SK-N-SH (cell line): ENCODE measurements around the gene MGAT4A. TPM values are rescaled to one million over a fixed set of nuclear protein-coding genes. Genes with fewer than 3 reads are reported as not detected.

Source experiments
- CTCF ChIA-PET: fragments of 300-600, 350-600 bp; formaldehyde crosslinking; extraction: SDS; loops from one replicate; lab custom pipeline; 2021; lab: Yijun Ruan, JAX
- POLR2A ChIA-PET: fragments of 350-600 bp; sonication (Branson Sonifier 250); formaldehyde crosslinking; extraction: SDS; loops from one replicate; lab custom pipeline; 2020; ENCODE audit warnings: antibody characterized with exemption, inconsistent platforms; lab: Yijun Ruan, JAX
- DNase-seq: peaks from one replicate; pipeline ENCODE4 v3.0.0; 2012
- H2AFZ ChIP-seq: fragments of 200-600 bp; sonication (generic); 2 replicates; pipeline ENCODE4 v1.8.1; 2016; ENCODE audit warnings: antibody characterized with exemption, mild to moderate bottlenecking, low read depth
- H3F3A ChIP-seq: fragments of 200-600 bp; sonication (generic); replicated peaks from 2 replicates; pipeline ENCODE3; 2016; ENCODE audit warnings: antibody characterized with exemption, mild to moderate bottlenecking; ENCODE audit not compliant: insufficient read depth
- H3K27ac ChIP-seq, 2 experiments: fragments of 200-500 bp in 1 of 2; fragments of 200-600 bp in 1 of 2; sonication (Bioruptor generic) in 1 of 2; sonication (generic), shearing (Covaris generic) in 1 of 2; 2 replicates each; pipeline versions ENCODE4 v1.5.1 to v1.6.1; 2014 to 2016; ENCODE audit warnings: low read depth in 2 of 2, inconsistent platforms in 1 of 2, low read length in 1 of 2, mild to moderate bottlenecking in 1 of 2, mixed read lengths in 1 of 2
- H3K27me3 ChIP-seq: fragments of 200-600 bp; sonication (generic), shearing (Covaris generic); 2 replicates; pipeline ENCODE4 v1.6.1; 2016; ENCODE audit warnings: mixed run types; ENCODE audit not compliant: insufficient read depth
- H3K36me3 ChIP-seq, 2 experiments: fragments of 200-500 bp in 1 of 2; fragments of 200-600 bp in 1 of 2; sonication (Bioruptor generic) in 1 of 2; sonication (generic) in 1 of 2; replicated peaks in 1 of 2; 2 replicates each; pipeline versions ENCODE3 to v1.5.1; 2014 to 2016; ENCODE audit warnings: low read length in 1 of 2, mild to moderate bottlenecking in 1 of 2; ENCODE audit not compliant: insufficient read depth in 2 of 2, control insufficient read depth in 1 of 2
- H3K4me1 ChIP-seq, 2 experiments: fragments of 200-500 bp in 1 of 2; fragments of 200-600 bp in 1 of 2; sonication (Bioruptor generic) in 1 of 2; sonication (generic), shearing (Covaris generic) in 1 of 2; 2 replicates each; pipeline versions ENCODE4 v1.5.1 to v1.6.1; 2014 to 2016; ENCODE audit warnings: low read depth in 1 of 2, low read length in 1 of 2, mixed run types in 1 of 2; ENCODE audit not compliant: insufficient read depth in 2 of 2, control insufficient read depth in 1 of 2
- H3K4me2 ChIP-seq: fragments of 200-600 bp; sonication (generic), shearing (Covaris generic); 2 replicates; pipeline ENCODE4 v1.6.1; 2017; ENCODE audit warnings: mixed run types
- H3K4me3 ChIP-seq, 2 experiments: fragments of 200-500 bp in 1 of 2; fragments of 200-600 bp in 1 of 2; sonication (Bioruptor generic) in 1 of 2; sonication (generic), shearing (Covaris generic) in 1 of 2; 2 replicates each; pipeline versions ENCODE4 v1.5.1 to v1.8.1; 2014 to 2016; ENCODE audit warnings: low read depth in 2 of 2, inconsistent platforms in 1 of 2, low read length in 1 of 2, mild to moderate bottlenecking in 1 of 2, mixed read lengths in 1 of 2, moderate library complexity in 1 of 2
- H3K79me2 ChIP-seq: fragments of 200-600 bp; sonication (generic); 2 replicates; pipeline ENCODE4 v1.8.1; 2017; ENCODE audit warnings: mild to moderate bottlenecking; ENCODE audit not compliant: insufficient read depth
- H3K9ac ChIP-seq: fragments of 200-600 bp; sonication (generic); 2 replicates; pipeline ENCODE4 v1.6.1; 2017; ENCODE audit warnings: mixed run types
- H3K9me2 ChIP-seq: fragments of 200-600 bp; sonication (generic); 2 replicates; pipeline ENCODE4 v1.6.1; 2017; ENCODE audit warnings: mixed run types
- H3K9me3 ChIP-seq: fragments of 200-600 bp; sonication (generic); 2 replicates; pipeline ENCODE4 v1.6.1; 2017; ENCODE audit warnings: mixed run types, mild to moderate bottlenecking, moderate library complexity
- H4K20me1 ChIP-seq: fragments of 200-600 bp; sonication (generic); 2 replicates; pipeline ENCODE4 v1.6.1; 2017; ENCODE audit warnings: mild to moderate bottlenecking, mixed run types; ENCODE audit not compliant: insufficient read depth
- ELF1 ChIP-seq: IDR thresholded peaks from 2 replicates; pipeline ENCODE4 v1.4.0; 2012
- EP300 ChIP-seq, 2 experiments: IDR thresholded peaks; 2 replicates each; pipeline versions ENCODE4 v1.4.0 to v1.6.1; 2012; ENCODE audit warnings: borderline replicate concordance in 1 of 2, low read depth in 1 of 2, low read length in 1 of 2
- EZH2phosphoT487 ChIP-seq: fragments of 200-600 bp; sonication (generic); IDR thresholded peaks from 2 replicates; pipeline ENCODE4 v1.6.1; 2017; ENCODE audit warnings: low read depth, mixed run types, mild to moderate bottlenecking, antibody characterized with exemption, moderate library complexity, borderline replicate concordance
- FOXJ3 ChIP-seq: sonication (generic); formaldehyde crosslinking; IDR thresholded peaks from 2 replicates; pipeline ENCODE4 v1.5.1; 2020; ENCODE audit warnings: mild to moderate bottlenecking, missing genetic modification reagents
- GABPA ChIP-seq: IDR thresholded peaks from 2 replicates; pipeline ENCODE4 v1.4.0; 2012; ENCODE audit warnings: low read depth, mild to moderate bottlenecking
- GATA2 ChIP-seq: sonication (generic); formaldehyde crosslinking; IDR thresholded peaks from 2 replicates; pipeline ENCODE4 v1.5.0; 2020; ENCODE audit warnings: mild to moderate bottlenecking, missing genetic modification reagents
- MEF2A ChIP-seq: IDR thresholded peaks from 2 replicates; pipeline ENCODE4 v1.4.0; 2012; ENCODE audit warnings: low read depth, borderline replicate concordance
- POLR2AphosphoS5 ChIP-seq: IDR thresholded peaks from 2 replicates; pipeline ENCODE4 v1.6.1; 2012; ENCODE audit warnings: low read depth, low read length
- RCOR1 ChIP-seq: fragments of 150-350 bp; IDR thresholded peaks from 2 replicates; pipeline ENCODE4 v1.6.1; 2017; ENCODE audit warnings: antibody characterized with exemption, low read length
- SMC3 ChIP-seq: IDR thresholded peaks from 2 replicates; pipeline ENCODE4 v1.6.1; 2012; ENCODE audit warnings: low read depth, low read length, improper control_type of control experiment
- TCF12 ChIP-seq: IDR thresholded peaks from 2 replicates; pipeline ENCODE4 v1.4.0; 2012
- TEAD4 ChIP-seq: IDR thresholded peaks from 2 replicates; pipeline ENCODE4 v1.4.0; 2012; ENCODE audit warnings: mild to moderate bottlenecking, borderline replicate concordance; ENCODE audit not compliant: insufficient read depth
- YY1 ChIP-seq: IDR thresholded peaks from 2 replicates; pipeline ENCODE4 v1.4.0; 2012; ENCODE audit warnings: low read depth, mild to moderate bottlenecking
- WGBS: methylation state at CpG from one replicate; pipeline ENCODE4 v1.1.6; 2017; ENCODE audit warnings: low lambda C conversion rate; 5-methylcytosine and 5-hydroxymethylcytosine counted together
- polyA plus RNA-seq, 3 experiments: library from polyadenylated mRNA; depleted of rRNA; stranded (reverse); fragments of >200 nt; gene quantifications; 2 replicates each; pipeline ENCODE4 v1.2.3, GENCODE V29; 2012
- TF ChIP-seq, protein P1 (sequence below): fragments of 150-350 bp; IDR thresholded peaks from 2 replicates; pipeline ENCODE4 v1.6.1; 2017; ENCODE audit warnings: antibody characterized with exemption, low read length, low read depth, borderline replicate concordance
- TF ChIP-seq, protein P2 (sequence below): IDR thresholded peaks from 2 replicates; pipeline ENCODE4 v1.4.0; 2012; ENCODE audit warnings: low read depth, borderline replicate concordance
- TF ChIP-seq, protein P3 (sequence below): IDR thresholded peaks from 2 replicates; pipeline ENCODE4 v1.4.0; 2012; ENCODE audit warnings: low read depth, borderline replicate concordance
- TF ChIP-seq, protein P4 (sequence below): fragments of 200-600 bp; sonication (generic); IDR thresholded peaks from 2 replicates; pipeline ENCODE4 v1.6.1; 2017; ENCODE audit warnings: antibody characterized with exemption, mild to moderate bottlenecking, moderate library complexity
- TF ChIP-seq, protein P5 (sequence below): IDR thresholded peaks from 2 replicates; pipeline ENCODE4; 2012

The MGAT4A gene
- polyA plus RNA-seq, 1 of the 3 experiments (the other 2 are of a cell fraction), result 0.07 TPM

DNA sequence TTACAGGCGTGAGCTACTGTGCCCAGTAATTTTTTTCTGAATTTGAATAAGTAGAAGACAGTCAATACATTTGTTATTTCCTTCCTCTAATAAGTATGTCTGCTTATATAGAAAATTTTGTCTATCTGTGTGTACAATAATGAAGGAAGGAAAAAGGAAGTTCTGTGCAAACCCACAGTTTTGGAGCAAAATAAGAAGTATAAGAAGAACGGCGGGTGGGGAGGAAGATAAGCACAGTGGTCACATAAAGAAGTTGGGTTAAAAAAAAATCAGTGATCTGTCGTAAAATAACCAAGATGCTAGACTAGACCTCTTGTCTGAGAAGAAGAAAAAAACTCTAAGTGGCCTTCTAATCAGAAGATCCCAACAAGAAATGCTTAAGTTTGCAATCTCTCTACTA, 20.2 kb downstream of the MGAT4A start:
- no peak for DNase-seq
- no peak overlapping the region for H2AFZ ChIP-seq
- H3K9me2 ChIP-seq, result no peaks in the 10 kb centered on the region
- TF ChIP-seq GATA2 (CRISPR knock-in tag) (no peak), YY1 (no peak), RCOR1 (no peak), EZH2phosphoT487 (no peak), EP300 (IDR thresholded peaks at IDR 0.05; ENCODE audit: borderline replicate concordance in 1 of 2, low read depth in 1 of 2, low read length in 1 of 2) (no peak), TCF12 (no peak), MEF2A (no peak), SMC3 (no peak), ELF1 (no peak), FOXJ3 (no peak), POLR2AphosphoS5 (no peak), GABPA (no peak), TEAD4 (no peak)
- TF ChIP-seq, protein P1, sequence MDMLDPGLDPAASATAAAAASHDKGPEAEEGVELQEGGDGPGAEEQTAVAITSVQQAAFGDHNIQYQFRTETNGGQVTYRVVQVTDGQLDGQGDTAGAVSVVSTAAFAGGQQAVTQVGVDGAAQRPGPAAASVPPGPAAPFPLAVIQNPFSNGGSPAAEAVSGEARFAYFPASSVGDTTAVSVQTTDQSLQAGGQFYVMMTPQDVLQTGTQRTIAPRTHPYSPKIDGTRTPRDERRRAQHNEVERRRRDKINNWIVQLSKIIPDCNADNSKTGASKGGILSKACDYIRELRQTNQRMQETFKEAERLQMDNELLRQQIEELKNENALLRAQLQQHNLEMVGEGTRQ, result no peak
- TF ChIP-seq, protein P2, sequence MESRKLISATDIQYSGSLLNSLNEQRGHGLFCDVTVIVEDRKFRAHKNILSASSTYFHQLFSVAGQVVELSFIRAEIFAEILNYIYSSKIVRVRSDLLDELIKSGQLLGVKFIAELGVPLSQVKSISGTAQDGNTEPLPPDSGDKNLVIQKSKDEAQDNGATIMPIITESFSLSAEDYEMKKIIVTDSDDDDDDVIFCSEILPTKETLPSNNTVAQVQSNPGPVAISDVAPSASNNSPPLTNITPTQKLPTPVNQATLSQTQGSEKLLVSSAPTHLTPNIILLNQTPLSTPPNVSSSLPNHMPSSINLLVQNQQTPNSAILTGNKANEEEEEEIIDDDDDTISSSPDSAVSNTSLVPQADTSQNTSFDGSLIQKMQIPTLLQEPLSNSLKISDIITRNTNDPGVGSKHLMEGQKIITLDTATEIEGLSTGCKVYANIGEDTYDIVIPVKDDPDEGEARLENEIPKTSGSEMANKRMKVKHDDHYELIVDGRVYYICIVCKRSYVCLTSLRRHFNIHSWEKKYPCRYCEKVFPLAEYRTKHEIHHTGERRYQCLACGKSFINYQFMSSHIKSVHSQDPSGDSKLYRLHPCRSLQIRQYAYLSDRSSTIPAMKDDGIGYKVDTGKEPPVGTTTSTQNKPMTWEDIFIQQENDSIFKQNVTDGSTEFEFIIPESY, result no peak
- TF ChIP-seq, protein P3, sequence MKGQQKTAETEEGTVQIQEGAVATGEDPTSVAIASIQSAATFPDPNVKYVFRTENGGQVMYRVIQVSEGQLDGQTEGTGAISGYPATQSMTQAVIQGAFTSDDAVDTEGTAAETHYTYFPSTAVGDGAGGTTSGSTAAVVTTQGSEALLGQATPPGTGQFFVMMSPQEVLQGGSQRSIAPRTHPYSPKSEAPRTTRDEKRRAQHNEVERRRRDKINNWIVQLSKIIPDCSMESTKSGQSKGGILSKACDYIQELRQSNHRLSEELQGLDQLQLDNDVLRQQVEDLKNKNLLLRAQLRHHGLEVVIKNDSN, result no peak
- TF ChIP-seq, protein P4, sequence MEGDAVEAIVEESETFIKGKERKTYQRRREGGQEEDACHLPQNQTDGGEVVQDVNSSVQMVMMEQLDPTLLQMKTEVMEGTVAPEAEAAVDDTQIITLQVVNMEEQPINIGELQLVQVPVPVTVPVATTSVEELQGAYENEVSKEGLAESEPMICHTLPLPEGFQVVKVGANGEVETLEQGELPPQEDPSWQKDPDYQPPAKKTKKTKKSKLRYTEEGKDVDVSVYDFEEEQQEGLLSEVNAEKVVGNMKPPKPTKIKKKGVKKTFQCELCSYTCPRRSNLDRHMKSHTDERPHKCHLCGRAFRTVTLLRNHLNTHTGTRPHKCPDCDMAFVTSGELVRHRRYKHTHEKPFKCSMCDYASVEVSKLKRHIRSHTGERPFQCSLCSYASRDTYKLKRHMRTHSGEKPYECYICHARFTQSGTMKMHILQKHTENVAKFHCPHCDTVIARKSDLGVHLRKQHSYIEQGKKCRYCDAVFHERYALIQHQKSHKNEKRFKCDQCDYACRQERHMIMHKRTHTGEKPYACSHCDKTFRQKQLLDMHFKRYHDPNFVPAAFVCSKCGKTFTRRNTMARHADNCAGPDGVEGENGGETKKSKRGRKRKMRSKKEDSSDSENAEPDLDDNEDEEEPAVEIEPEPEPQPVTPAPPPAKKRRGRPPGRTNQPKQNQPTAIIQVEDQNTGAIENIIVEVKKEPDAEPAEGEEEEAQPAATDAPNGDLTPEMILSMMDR, result no peak
- TF ChIP-seq, protein P5, sequence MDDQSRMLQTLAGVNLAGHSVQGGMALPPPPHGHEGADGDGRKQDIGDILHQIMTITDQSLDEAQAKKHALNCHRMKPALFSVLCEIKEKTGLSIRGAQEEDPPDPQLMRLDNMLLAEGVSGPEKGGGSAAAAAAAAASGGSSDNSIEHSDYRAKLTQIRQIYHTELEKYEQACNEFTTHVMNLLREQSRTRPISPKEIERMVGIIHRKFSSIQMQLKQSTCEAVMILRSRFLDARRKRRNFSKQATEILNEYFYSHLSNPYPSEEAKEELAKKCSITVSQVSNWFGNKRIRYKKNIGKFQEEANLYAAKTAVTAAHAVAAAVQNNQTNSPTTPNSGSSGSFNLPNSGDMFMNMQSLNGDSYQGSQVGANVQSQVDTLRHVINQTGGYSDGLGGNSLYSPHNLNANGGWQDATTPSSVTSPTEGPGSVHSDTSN, result no peak
- TF ChIP-seq, all 33 proteins: peak for 0
- no peak overlapping the region for H3K4me3 ChIP-seq
- POLR2A ChIA-PET, result no interaction called here
- H3F3A ChIP-seq, result no peaks in the 10 kb centered on the region
- H3K4me1 ChIP-seq, result no peaks in the 10 kb centered on the region
- no peaks in the 10 kb centered on the region for H3K27me3 ChIP-seq
- no peaks in the 10 kb centered on the region for H3K36me3 ChIP-seq
- H3K9me3 ChIP-seq, result no peaks in the 10 kb centered on the region
- CTCF ChIA-PET, result interaction anchor here (0.6 to 0.9 kb wide), 2 partner anchors 20 to 158 kb away, joined by 3 to 4 read pairs; partner anchors contain the start of gene MGAT4A
- H4K20me1 ChIP-seq, result no peaks in the 10 kb centered on the region
- WGBS, result 56% methylated on average over 4 of the region's 4 CpGs
- H3K27ac ChIP-seq, result no peak overlapping the region
- H3K79me2 ChIP-seq, result no peaks in the 10 kb centered on the region
- H3K9ac ChIP-seq, result no peak overlapping the region
- H3K4me2 ChIP-seq, result no peak overlapping the region
